ENCODE data around the gene ACP4.

The ACP4 gene

DNA sequence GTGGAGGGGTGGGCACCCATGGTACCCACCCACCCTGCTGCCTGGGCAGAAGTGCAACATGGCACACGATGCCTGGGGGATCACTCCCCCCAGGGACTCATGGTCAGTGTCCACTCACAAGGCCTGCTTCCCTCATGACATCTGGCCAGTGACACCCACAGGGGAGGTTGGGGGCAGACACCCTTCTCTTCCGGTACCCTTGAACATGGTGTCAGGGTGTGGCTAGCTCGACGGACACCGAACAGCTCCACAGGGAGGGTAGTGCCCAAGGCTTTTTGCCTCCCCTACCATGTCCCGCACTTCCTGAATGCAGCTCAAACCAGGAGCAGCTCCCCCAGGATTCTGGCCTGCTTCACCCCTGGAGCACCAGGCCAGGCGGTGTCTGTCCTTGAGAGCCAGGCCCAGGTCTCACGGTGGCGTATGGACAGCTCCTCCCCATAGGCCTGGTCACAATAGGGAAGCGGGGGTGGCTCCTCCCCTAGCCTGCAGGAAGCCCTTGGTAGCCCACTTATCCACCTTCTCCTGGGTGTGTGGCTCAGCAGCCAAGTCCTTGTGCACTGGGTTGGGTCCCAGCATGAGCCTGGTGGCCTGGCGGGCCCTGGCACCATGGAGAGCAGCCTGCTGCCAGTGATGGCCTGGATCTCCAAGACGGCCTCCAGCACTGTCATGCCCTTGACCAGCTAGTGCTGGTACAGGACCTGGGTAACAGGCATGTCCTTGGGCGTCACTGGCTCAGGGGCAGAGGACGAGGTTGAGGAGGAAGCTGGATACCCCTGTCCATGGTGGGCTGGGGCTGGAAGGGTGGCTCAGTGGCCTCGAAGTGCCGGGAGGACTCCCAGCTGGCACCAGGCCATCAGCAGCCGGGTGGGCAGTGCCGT lies 7.8 kb downstream of the ACP4 start:
- H3K4me3 ChIP-seq (ENCODE audit: low read length), result no peak overlapping the region
- no peaks in the 10 kb centered on the region for H3K27me3 ChIP-seq (replicated peaks; ENCODE audit: insufficient read depth, low read length)
- H3K9me2 ChIP-seq (replicated peaks; ENCODE audit: insufficient read depth, low read length), result no peaks in the 10 kb centered on the region
- TF ChIP-seq EZH2phosphoT487 (IDR thresholded peaks at IDR 0.05; ENCODE audit: low read length), result no peak
- TF ChIP-seq, protein P1, sequence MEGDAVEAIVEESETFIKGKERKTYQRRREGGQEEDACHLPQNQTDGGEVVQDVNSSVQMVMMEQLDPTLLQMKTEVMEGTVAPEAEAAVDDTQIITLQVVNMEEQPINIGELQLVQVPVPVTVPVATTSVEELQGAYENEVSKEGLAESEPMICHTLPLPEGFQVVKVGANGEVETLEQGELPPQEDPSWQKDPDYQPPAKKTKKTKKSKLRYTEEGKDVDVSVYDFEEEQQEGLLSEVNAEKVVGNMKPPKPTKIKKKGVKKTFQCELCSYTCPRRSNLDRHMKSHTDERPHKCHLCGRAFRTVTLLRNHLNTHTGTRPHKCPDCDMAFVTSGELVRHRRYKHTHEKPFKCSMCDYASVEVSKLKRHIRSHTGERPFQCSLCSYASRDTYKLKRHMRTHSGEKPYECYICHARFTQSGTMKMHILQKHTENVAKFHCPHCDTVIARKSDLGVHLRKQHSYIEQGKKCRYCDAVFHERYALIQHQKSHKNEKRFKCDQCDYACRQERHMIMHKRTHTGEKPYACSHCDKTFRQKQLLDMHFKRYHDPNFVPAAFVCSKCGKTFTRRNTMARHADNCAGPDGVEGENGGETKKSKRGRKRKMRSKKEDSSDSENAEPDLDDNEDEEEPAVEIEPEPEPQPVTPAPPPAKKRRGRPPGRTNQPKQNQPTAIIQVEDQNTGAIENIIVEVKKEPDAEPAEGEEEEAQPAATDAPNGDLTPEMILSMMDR (IDR thresholded peaks at IDR 0.05; ENCODE audit: low read length), result no peak
- TF ChIP-seq EZH2 (optimal IDR thresholded peaks at IDR 0.05; ENCODE audit: low read depth, low read length), result no peak
- DNase-seq, result no peak
- peaks cover 34% of the 10 kb centered on the region for H3F3A ChIP-seq (ENCODE audit: insufficient read depth, low read length)
- H3K4me1 ChIP-seq (ENCODE audit: low read length), result peaks cover 17% of the 10 kb centered on the region
- peaks cover 33% of the 10 kb centered on the region for H3K79me2 ChIP-seq (ENCODE audit: low read length)
- no peak overlapping the region for H3K27ac ChIP-seq (ENCODE audit: low read length)
- 0 out of 2 replicates have a peak, but pooled peaks cover 5% of the 10 kb centered on the region for H3K36me3 ChIP-seq (replicated peaks; ENCODE audit: insufficient read depth, low read length)
- H3K9ac ChIP-seq (ENCODE audit: low read length), result no peak overlapping the region
- H3K9me3 ChIP-seq (replicated peaks; ENCODE audit: insufficient read depth, low read length), result no peaks in the 10 kb centered on the region
- H4K20me1 ChIP-seq (ENCODE audit: insufficient read depth, low read length), result peaks cover 34% of the 10 kb centered on the region
- no peak overlapping the region for H2AFZ ChIP-seq (ENCODE audit: low read length)
- no peak overlapping the region for H3K4me2 ChIP-seq (ENCODE audit: low read depth, low read length)

DNA sequence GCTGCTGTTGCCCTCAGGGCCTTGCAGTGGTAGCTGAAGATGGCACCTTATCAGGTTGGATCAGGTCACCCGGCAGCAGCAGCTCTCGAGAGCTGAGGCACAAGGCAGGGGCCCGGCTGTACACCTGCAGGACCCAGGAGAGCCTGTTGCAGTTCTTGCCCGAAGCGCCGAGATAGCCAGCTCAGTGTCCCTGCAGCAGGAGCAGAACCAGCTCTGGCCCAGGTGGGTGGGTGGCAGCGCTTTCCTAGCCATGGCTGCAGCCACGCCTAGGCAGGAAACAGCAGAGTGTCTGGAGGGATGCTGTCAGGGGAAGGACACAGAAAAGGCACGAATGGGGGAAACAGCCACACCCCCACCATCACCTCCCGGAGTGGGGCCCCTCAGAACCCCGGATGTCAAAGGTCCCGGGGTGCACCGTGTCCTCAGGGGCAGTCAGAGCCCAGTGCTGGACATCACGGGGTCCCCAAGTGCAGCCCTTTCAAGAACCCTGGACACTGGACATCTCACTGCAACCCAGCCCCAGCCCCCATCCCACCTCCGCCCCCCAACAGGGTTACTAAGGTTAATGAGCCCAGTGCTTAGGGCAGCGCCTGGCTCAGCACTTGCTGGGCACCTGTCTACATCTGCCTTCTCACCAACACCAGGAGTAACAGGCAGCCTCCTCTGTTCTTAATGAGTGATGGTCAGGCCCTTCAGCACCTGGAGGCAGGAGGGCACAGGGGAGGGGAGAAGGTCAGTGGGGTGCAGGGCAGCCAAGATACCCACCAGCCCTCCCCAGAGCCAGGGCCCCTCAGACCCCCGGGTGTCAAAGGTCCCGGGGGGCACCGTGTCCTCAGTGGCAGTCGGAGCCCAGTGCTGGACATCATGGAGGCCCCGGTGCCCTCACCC lies 8.7 kb downstream of the ACP4 start:
- Histone ChIP-seq H3K9ac (ENCODE audit: low read length) (no peak overlapping the region), H3K9me3 (replicated peaks; ENCODE audit: insufficient read depth, low read length) (no peaks in the 10 kb centered on the region), H3K4me2 (ENCODE audit: low read depth, low read length) (no peak overlapping the region), H4K20me1 (ENCODE audit: insufficient read depth, low read length) (peaks cover 34% of the 10 kb centered on the region), H3F3A (ENCODE audit: insufficient read depth, low read length) (peaks cover 34% of the 10 kb centered on the region), H3K4me3 (ENCODE audit: low read length) (no peak overlapping the region), H3K36me3 (replicated peaks; ENCODE audit: insufficient read depth, low read length) (0 out of 2 replicates have a peak, but pooled peaks cover 5% of the 10 kb centered on the region), H3K27ac (ENCODE audit: low read length) (no peak overlapping the region), H3K79me2 (ENCODE audit: low read length) (peaks cover 41% of the 10 kb centered on the region), H3K9me2 (replicated peaks; ENCODE audit: insufficient read depth, low read length) (no peaks in the 10 kb centered on the region), H3K4me1 (ENCODE audit: low read length) (peaks cover 18% of the 10 kb centered on the region), H2AFZ (ENCODE audit: low read length) (no peak overlapping the region), H3K27me3 (replicated peaks; ENCODE audit: insufficient read depth, low read length) (no peaks in the 10 kb centered on the region)
- TF ChIP-seq, protein P1 (IDR thresholded peaks at IDR 0.05; ENCODE audit: low read length), result no peak
- TF ChIP-seq EZH2 (optimal IDR thresholded peaks at IDR 0.05; ENCODE audit: low read depth, low read length) (no peak), EZH2phosphoT487 (IDR thresholded peaks at IDR 0.05; ENCODE audit: low read length) (no peak)
- DNase-seq, result no peak

DNA sequence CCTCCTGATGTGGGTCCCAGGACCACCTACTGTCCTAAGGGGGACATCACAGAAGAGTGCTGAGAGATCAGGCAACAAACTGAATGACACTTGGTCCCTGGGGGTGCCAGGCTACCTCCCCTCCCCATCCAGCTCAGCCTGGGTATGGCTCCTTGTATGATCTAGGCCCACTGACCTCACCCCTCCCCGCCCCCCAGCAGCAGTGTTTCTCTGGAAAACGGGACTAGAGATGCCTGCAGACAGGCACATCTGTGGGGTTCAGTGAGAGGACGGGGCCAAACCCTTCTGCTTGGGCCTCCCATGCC lies 9.3 kb downstream of the ACP4 start:
- Histone ChIP-seq H3K4me3 (ENCODE audit: low read length) (no peak overlapping the region), H4K20me1 (ENCODE audit: insufficient read depth, low read length) (peaks cover 34% of the 10 kb centered on the region), H3K27ac (ENCODE audit: low read length) (no peak overlapping the region), H3K9me2 (replicated peaks; ENCODE audit: insufficient read depth, low read length) (no peaks in the 10 kb centered on the region), H3K4me1 (ENCODE audit: low read length) (peaks cover 16% of the 10 kb centered on the region), H3K4me2 (ENCODE audit: low read depth, low read length) (no peak overlapping the region), H3K36me3 (replicated peaks; ENCODE audit: insufficient read depth, low read length) (0 out of 2 replicates have a peak, but pooled peaks cover 5% of the 10 kb centered on the region), H2AFZ (ENCODE audit: low read length) (no peak overlapping the region), H3K9me3 (replicated peaks; ENCODE audit: insufficient read depth, low read length) (no peaks in the 10 kb centered on the region), H3K9ac (ENCODE audit: low read length) (no peak overlapping the region), H3K79me2 (ENCODE audit: low read length) (peaks cover 47% of the 10 kb centered on the region), H3K27me3 (replicated peaks; ENCODE audit: insufficient read depth, low read length) (no peaks in the 10 kb centered on the region), H3F3A (ENCODE audit: insufficient read depth, low read length) (peaks cover 31% of the 10 kb centered on the region)
- DNase-seq, result no peak
- no peak for TF ChIP-seq EZH2 (optimal IDR thresholded peaks at IDR 0.05; ENCODE audit: low read depth, low read length)

Measured in MM.1S (cell line).